Measurements from ENCODE around the gene IL17RE. TPM values are rescaled to one million over a fixed set of nuclear protein-coding genes. Genes with fewer than 3 reads are reported as not detected.

IL17RE gene
- total RNA-seq, 1 experiment from 2014 or later = 77.3 TPM

DNA sequence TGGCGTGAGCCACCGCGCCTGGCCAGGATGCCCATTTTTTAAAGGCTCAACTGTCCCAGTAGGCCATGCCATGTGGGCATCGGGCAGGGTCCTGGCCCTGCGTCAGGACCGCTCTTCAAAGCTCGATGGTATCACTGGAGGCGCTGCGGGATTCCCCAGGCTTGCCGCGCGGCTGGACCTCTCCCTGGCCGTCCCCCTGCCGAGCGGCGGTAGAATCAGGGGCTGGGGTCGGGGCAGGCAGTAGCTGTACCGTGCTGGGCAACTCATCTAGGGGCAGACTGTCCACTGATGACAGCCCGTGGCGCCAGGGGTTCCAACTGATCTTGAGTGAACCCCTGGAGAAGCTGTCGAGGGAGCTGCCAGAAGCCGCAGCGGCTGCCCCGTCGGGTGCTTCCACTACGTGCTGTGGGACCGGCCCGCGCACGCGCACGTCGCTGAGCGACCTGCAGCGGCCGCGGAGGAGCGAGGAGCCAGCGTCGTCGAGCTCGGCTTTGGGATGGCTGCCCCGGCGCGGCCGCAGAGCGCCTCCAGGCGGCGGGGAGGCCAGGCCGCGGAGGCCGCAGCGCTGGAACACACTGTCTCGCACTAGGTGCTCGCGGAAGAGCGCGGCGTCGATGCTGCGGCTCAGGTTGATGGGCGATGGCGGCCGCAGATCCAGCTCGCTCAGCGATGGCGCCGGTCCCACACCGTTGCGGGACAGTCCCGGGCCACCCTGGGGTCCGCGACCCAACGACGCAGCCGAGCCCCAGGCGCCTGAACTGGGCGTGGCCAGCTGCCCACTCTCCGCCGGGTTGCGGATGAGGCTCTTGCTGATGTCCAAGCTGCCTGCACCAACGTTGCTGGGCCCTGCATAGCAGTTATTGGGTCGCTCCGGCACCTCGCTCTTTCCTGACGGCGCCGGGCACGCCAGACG, 43.7 kb downstream of the IL17RE start:
- peak overlapping the region; percentile 83 for H3K27ac Mint-ChIP-seq (ENCODE audit: unreplicated experiment)
- POLR2A ChIA-PET = interaction anchor here (0.6 to 1.8 kb wide), 10 partner anchors 13 to 197 kb away, joined by 3 to 49 read pairs (median 4); partner anchors contain the start of genes ARPC4, CRELD1, EMC3 and OGG1
- H3K4me3 Mint-ChIP-seq (ENCODE audit: unreplicated experiment) = peak overlapping the region; percentile 83
- no peaks in the 10 kb centered on the region for H3K27me3 Mint-ChIP-seq (ENCODE audit: insufficient read depth, unreplicated experiment)
- intact Hi-C loops (cut with micrococcal nuclease; ENCODE audit: unreplicated experiment) = loop anchor here (1.0 to 2.0 kb wide), 2 partner anchors 16 to 30 kb away; partner anchors contain the start of gene IL17RC
- CTCF ChIA-PET = interaction anchor here (0.6 to 2.6 kb wide), 27 partner anchors 9 to 214 kb away, joined by 3 to 81 read pairs (median 4); partner anchors contain the start of genes ARPC4, CRELD1, IL17RC and IL17RE
- H3K9me3 Mint-ChIP-seq (ENCODE audit: unreplicated experiment) = no peaks in the 10 kb centered on the region
- Histone ChIP-seq H3K36me3 (ENCODE audit: control insufficient read depth, insufficient read depth, low read length) (no peaks in the 10 kb centered on the region; the same call in 1 of the 2 replicates), H3K27me3 (replicated peaks; ENCODE audit: control insufficient read depth, insufficient read depth, low read length) (no peaks in the 10 kb centered on the region), H3K9me3 (no peaks in the 10 kb centered on the region), H3K4me1 (0 out of 2 replicates have a peak, but pooled peaks cover 6% of the 10 kb centered on the region), H3K4me3 (ENCODE audit: low read depth, low read length) (peak overlapping the region; percentile 60)
- H3K4me1 Mint-ChIP-seq (ENCODE audit: low read depth, unreplicated experiment) = no peaks in the 10 kb centered on the region
- DNase-seq = peak; percentile 89 to 93
- TF ChIP-seq, protein P1, sequence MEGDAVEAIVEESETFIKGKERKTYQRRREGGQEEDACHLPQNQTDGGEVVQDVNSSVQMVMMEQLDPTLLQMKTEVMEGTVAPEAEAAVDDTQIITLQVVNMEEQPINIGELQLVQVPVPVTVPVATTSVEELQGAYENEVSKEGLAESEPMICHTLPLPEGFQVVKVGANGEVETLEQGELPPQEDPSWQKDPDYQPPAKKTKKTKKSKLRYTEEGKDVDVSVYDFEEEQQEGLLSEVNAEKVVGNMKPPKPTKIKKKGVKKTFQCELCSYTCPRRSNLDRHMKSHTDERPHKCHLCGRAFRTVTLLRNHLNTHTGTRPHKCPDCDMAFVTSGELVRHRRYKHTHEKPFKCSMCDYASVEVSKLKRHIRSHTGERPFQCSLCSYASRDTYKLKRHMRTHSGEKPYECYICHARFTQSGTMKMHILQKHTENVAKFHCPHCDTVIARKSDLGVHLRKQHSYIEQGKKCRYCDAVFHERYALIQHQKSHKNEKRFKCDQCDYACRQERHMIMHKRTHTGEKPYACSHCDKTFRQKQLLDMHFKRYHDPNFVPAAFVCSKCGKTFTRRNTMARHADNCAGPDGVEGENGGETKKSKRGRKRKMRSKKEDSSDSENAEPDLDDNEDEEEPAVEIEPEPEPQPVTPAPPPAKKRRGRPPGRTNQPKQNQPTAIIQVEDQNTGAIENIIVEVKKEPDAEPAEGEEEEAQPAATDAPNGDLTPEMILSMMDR (IDR thresholded peaks at IDR 0.05; ENCODE audit: insufficient read depth in 1 of 2, low read depth in 1 of 2, low read length in 1 of 2, severe bottlenecking in 1 of 2, unreplicated experiment in 1 of 2) = peak; percentile 50 to 56
- H3K36me3 Mint-ChIP-seq (ENCODE audit: insufficient read depth, unreplicated experiment) = peaks cover 15% of the 10 kb centered on the region
- BruUV-seq (replicated peaks) = no TSS peak

DNA sequence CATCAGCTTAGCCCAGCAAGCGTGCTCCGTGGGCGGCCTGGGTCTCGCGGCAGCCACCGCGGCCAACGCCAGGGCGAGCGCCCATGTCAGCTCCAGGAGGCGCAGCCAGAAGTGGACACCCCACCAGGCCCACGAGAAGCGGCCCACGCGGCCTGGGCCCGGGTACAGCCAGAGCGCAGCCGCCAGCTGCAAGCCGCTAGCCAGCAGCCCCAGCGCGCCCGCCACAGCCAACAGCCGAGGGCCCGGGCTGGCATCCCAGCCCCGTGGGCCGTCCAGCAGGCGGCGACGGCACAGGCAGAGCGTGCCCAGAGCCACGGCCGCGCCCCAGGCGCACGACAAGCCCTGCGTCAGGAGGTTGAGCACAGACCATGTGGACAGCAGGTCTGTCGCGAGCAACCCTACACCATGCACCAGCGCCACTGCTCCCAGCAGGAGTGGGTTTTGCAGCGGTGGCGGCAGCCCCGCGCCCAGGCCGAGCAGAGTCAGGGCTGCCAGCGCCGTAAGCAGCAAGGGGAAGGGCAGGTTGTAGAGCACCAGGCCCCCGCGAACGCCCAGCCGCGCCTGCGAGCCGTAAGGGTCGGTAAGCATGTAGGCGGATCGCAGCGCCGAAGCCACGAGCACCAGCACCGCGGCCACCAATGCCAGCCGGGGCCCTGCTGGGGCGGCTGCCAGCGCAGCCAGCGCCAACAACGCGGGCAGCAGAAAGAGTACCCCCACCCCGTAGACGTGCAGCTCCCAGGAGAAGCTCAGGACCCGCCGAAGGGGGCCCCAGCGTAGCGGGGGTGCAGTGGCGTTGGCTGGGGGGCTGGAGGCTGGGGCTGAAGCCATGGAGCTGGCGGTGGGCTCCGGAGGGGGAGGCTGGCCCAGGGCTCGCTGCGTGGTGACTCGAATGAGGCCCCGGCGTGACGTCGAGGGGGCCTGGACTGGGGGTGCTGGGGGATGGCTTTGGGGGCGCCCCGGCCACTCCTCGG, 44.7 kb downstream of the IL17RE start:
- POLR2A ChIA-PET = interaction anchor here (0.7 to 1.8 kb wide), 7 partner anchors 14 to 198 kb away, joined by 3 to 49 read pairs (median 3); partner anchors contain the start of genes ARPC4, CRELD1, EMC3 and OGG1
- intact Hi-C loops (cut with micrococcal nuclease; ENCODE audit: unreplicated experiment) = loop anchor here (1.0 to 2.0 kb wide), 2 partner anchors 17 to 31 kb away; partner anchors contain the start of gene IL17RC
- H3K36me3 Mint-ChIP-seq (ENCODE audit: insufficient read depth, unreplicated experiment) = peaks cover 15% of the 10 kb centered on the region
- BruUV-seq (replicated peaks) = no TSS peak
- H3K4me1 ChIP-seq = 0 out of 2 replicates have a peak, but pooled peaks cover 6% of the 10 kb centered on the region
- peak overlapping the region; percentile 83 for H3K4me3 Mint-ChIP-seq (ENCODE audit: unreplicated experiment)
- no peaks in the 10 kb centered on the region for H3K27me3 Mint-ChIP-seq (ENCODE audit: insufficient read depth, unreplicated experiment)
- no peaks in the 10 kb centered on the region for H3K27me3 ChIP-seq (replicated peaks; ENCODE audit: control insufficient read depth, insufficient read depth, low read length)
- CTCF ChIA-PET = interaction anchor here (0.6 to 2.6 kb wide), 21 partner anchors 8 to 215 kb away, joined by 3 to 81 read pairs (median 6); partner anchors contain the start of genes ARPC4, CRELD1, IL17RC and IL17RE
- no peaks in the 10 kb centered on the region for H3K4me1 Mint-ChIP-seq (ENCODE audit: low read depth, unreplicated experiment)
- H3K4me3 ChIP-seq (ENCODE audit: low read depth, low read length) = peak overlapping the region; percentile 60
- DNase-seq = peak; percentile 80 to 87
- no peaks in the 10 kb centered on the region for H3K9me3 ChIP-seq
- no peaks in the 10 kb centered on the region for H3K9me3 Mint-ChIP-seq (ENCODE audit: unreplicated experiment)
- TF ChIP-seq, protein P1 (IDR thresholded peaks at IDR 0.05; ENCODE audit: insufficient read depth in 1 of 2, low read depth in 1 of 2, low read length in 1 of 2, severe bottlenecking in 1 of 2, unreplicated experiment in 1 of 2) = peak; percentile 55 to 56
- H3K27ac Mint-ChIP-seq (ENCODE audit: unreplicated experiment) = no peak overlapping the region
- H3K36me3 ChIP-seq (ENCODE audit: control insufficient read depth, insufficient read depth, low read length) = no peaks in the 10 kb centered on the region; the same call in 1 of the 2 replicates
